HG03558 (cell line): ENCODE data around the gene ADAM12.
A peak's percentile ranks its signal among the peaks of the same experiment; 100 is the strongest.

Experiments used
- ATAC-seq: cut with Tn5 transposase; IDR thresholded peaks from one replicate; pipeline ENCODE4 v1.9.1; 2021; ENCODE audit warnings: moderate number of reproducible peaks; ENCODE audit not compliant: unreplicated experiment; ENCODE audit errors: extremely low read depth

ADAM12 gene

GRCh38 chr10:126045861-126046260 is 342.4 kb downstream of the ADAM12 start:
- no peak for ATAC-seq

- no peak for ATAC-seq
Observed at GRCh38 chr10:126043389-126043788, 344.9 kb downstream of the ADAM12 start.

DNA sequence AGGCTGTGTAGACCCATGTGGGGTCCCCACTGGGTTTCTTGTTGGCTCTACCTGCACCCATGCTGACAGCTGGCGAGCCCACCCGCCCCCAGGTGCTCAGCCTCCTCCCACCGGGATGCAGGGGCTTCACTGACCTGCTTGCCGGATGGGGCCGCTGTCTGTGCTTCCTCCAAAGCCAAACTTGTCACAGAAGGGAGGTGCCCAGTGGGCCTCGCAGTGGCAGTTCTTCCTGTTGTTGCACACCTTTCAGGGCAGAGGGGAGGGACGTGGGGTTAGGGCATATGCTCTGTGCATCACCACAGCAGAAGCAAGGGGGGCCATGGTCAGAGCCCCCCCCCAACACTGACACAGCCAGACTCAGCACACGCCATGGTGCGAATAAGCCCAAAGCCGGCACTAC is 345.4 kb downstream of the ADAM12 start:
- no peak for ATAC-seq

DNA sequence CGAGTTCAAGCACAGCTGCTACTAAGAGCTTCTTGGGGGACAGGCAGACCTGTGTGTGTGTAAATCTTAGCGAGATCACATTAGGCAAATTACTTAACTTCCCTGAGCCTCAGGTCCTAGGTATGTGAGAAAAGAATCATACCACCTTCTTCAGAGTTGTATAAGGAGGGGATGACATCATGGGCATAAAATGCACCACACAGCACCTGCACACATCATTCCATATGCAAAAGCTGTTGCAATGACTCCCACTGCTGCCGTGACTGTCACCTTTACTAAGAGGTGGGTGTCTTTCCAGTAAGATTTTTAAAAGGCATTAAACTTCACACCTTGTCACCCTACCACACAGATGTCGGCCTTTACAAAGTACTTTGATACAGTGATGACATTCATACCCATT is 345.9 kb downstream of the ADAM12 start:
- no peak for ATAC-seq

DNA sequence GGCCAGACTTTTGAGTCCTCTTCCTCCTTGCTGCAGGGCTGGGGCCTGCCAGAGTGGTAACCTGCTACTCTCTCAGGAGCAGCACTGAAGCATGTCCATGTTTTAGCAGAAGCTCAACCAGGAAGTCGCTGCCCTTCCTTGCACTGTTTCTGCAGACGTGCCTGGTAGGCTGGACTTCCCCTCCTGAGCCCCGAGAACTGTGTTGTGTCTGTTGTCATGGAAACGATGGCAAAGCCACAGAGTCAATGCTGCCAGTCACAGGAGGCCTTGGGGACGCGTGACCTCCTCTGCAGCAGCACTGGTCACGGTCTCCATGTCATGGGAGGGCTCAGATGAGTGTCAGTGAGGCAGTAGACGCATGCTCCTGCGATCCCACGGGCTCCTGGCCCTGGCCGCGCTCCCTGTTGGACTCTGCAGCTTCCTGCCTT is 346.5 kb downstream of the ADAM12 start:
- peak; percentile 99 for ATAC-seq

- ATAC-seq, result no peak
Observed at GRCh38 chr10:126041117-126041516, 347.2 kb downstream of the ADAM12 start.

DNA sequence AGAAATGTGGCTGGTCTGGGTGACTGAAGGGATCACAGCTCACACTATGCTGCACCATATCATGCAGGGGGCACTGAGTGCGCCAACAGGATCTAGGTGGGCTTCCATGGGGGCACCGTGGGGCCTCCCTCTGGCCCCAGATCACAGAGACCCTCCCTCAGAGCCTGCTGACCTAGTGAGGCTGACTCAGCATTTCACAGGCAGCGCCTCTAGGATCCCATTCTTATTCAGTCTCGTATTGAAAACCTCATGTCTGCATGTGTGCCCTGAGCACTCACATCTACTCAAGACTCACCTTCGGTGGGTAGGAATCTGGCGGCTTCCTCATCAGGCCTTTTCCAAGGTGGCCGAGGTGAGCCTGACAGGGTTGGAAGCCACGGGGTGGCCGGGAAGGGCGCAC is 350.3 kb downstream of the ADAM12 start:
- ATAC-seq, result no peak

DNA sequence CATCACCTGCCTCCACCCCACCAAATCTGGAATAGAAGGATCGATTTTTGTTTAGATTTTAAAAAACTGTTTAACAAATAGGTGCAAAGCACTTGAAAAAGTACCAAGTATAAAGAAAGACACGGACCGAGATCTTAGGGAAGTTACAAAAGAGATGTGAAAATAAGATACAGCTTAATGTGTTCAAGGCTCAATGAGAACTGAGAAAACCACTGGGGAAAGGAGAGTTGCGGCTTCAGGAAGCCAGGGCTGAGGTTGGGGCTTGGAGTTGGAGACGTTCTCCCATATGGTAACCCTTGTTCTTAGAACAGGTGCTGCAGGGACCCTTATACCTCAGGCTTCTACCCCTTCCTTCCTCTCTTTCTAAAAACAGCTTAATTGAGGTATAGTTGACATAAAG is 351.8 kb downstream of the ADAM12 start:
- no peak for ATAC-seq

- no peak for ATAC-seq
Observed at GRCh38 chr10:126034586-126034985, 353.7 kb downstream of the ADAM12 start.

- no peak for ATAC-seq
Observed at GRCh38 chr10:126029999-126030398, 358.3 kb downstream of the ADAM12 start.

GRCh38 chr10:126027692-126028091 is 360.6 kb downstream of the ADAM12 start:
- ATAC-seq, result no peak

DNA sequence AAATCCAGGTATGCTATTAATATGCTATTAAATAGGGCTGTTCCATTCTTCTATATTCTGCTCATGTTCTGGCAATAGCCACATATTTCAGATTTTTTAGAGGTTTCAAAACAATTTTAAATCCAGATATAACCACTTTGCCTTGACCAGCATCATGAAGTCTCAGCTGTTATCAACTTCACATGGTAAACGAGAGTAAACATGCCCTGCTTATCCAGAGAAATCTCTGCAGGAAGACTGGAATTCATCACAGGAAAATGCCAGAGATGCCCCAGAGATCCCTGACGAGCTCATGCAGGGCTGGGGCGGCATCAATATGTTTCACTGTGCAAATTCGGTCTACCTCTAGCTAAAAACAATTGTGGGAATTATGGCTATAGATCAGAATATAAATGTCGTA is 365.4 kb downstream of the ADAM12 start:
- no peak for ATAC-seq

DNA sequence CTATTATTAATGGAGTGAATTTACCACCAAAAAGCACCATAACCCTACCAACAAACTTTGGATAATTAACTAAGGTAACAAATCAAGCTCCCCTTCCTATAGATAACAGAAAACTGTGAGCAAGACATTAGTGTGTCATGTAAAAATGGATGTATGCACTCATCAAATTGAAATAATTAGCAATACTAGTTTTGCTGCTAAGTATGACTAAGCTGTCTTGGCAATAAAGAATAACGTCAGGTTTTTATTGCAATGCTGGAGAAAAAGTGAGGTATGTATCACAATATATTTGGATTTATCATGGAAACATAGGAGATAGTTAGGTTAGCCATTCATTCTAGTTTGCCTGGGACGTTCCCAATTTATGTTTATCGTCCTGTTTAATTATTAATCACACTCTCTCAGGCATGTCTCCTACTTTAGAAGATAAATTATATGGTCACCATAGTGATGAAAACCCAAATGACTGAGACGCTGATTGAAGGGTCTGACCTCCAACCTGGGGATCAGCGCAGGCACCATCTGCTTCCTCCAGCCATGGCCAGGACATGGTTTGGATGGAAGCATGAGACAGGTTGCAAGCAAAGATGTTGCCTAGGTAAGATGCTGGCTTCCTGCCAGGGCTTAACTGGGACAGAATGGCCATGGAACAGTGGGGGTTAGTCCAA is 366.3 kb downstream of the ADAM12 start:
- no peak for ATAC-seq

GRCh38 chr10:126017961-126018560 is 370.2 kb downstream of the ADAM12 start:
- no peak for ATAC-seq

DNA sequence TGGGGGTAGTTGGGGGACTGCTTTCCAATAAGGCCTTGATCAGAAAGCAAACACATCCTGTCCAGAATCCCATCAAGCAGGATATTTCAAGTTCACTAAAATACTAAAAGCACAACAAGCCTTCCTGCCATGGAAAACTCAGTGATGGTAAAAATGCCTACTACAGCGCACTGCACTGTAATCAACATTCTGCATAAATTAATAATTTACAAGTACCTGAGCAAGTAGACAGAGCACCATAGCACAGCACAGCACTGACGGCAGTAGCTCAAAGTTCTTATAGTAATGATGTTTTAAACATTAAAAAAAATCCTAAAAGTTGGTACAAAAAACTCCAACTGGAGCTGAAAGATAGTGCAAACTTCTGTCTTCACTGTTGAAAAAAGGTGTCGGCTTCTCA is 371.4 kb downstream of the ADAM12 start:
- no peak for ATAC-seq

GRCh38 chr10:126016156-126016805 is 372.0 kb downstream of the ADAM12 start:
- no peak for ATAC-seq

DNA sequence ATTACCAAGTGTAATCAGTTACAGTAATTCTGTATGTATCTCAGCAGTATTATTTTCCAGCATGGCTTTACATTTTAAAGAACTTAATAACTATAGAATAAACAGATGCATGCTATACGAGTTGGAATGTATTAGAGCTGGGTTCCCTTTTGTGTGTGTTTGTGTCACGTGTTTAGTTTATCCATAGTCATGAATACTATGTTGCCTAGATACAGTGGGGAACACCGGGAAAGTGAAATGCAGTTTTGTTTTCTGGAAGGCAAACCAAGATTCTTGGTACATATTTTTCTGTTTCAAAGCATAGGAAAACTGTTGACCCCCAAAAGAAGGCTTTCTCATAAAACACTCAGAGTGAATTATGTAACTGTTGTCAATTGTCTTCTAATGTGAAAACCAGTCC is 372.9 kb downstream of the ADAM12 start:
- ATAC-seq, result no peak

- ATAC-seq, result no peak
Observed at GRCh38 chr10:126014309-126014708, 374.0 kb downstream of the ADAM12 start.

DNA sequence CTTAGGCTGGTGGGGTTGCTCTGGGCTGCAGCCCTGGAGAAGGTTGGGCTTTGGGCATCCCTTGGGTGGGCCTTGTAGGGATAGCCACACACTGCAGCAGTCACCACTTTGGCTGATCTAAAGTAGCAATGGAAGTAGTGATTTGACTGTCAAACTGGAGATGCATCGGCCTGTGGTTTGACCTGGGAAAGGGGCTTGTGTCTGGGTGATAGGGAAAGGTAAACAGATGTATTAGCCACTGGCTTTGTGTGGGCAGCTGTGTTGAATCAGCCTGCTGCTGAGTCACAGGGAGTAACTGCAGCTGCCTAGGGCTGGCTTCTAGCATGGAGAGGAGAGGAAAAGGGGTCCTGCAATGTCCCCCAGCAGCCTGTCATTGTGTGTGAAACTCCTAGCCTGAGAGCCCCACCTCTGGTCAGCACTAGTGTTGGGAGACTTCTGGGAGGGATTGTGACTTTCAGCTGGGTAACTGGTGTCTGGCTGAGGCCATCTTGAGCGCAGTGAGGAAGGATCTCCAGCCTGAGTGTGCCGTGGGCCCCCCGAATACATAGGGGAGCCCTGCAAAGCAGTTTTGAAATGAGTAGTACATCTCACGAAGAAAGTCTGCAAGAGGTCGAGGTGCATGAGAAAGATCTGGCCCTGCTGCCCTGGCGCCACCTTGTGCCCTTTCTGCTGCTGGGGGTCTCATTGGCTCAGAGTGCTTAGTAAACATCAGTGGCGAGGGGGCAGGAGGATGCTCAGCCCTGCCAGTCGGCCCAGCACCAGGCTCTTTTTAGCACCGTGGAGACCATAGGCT is 374.6 kb downstream of the ADAM12 start:
- ATAC-seq, result no peak

DNA sequence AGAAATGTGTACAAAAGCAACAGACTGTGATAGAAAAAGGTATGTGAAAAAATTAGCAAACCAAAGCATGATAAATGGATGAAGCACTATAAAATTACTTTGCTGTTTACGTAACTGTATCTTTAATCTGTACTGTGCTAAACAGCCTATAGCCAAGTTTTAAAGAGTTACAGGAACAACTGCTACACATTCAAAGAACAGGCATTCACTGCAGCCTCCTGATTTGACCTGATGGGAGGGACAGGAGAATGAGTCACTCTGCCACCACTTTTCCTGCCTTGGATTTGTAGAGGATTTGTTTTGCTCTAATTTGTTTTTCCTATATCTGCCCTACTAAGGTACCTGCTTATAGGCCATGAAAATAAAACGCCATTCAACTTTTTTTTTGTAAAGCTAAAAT is 375.8 kb downstream of the ADAM12 start:
- ATAC-seq, result no peak

DNA sequence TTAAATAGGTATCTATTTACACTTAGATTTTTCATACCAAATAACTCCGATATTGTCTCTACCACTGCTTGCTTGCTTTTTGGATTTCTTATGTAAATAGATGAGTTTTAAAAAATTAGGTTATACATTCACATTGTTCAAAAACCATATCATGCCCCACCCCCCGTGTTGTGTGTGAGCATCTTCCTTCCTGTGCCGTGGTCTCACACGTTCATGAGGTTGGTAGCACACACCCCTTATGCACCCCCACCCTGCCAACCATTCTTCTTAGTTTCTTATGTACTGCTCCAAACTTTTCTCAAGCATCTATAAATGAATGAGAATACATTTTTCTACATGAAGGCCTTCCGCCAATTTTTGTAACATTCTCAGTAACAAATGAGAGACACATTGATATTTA is 376.3 kb downstream of the ADAM12 start:
- no peak for ATAC-seq
